IMR-90 (cell line): ENCODE measurements around the gene RPE.

ENCODE experiments used
- MAFK ChIP-seq: IDR thresholded peaks from 2 replicates; pipeline ENCODE4 v1.6.1; 2012; ENCODE audit warnings: low read depth, low read length, improper control_type of control experiment
- POLR2A ChIP-seq: IDR thresholded peaks from 2 replicates; pipeline ENCODE4 v1.6.1; 2012; ENCODE audit warnings: mild to moderate bottlenecking, low read depth, low read length
- TF ChIP-seq, protein P1 (sequence below): conservative IDR thresholded peaks from 2 replicates; pipeline ENCODE4 v1.5.1; 2012; ENCODE audit warnings: mild to moderate bottlenecking, low read depth, low read length, improper control_type of control experiment
- TF ChIP-seq, protein P2 (sequence below): fragments of 150-350 bp; IDR thresholded peaks from 2 replicates; pipeline ENCODE4 v1.6.1; 2017; ENCODE audit warnings: mild to moderate bottlenecking, antibody characterized with exemption, low read length, low read depth

DNA sequence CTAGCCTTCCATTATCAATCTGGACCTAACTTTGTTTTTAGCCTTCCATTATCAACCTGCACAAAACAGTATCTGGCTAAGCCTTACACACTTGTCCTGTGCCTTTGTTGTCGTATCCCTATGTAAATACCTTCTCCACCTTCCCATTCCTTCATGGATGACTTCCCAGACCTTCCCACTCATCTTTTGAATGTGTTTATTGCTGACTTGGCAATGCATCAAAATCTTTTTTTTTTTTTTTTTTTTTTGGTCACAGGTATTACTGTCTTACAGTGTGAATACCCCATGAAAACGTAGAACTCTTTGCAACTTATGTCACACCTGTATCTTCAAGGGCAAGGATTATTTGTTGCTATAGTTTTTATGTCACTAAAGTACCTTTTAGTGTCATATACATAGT is 25.7 kb downstream of the RPE start:
- TF ChIP-seq, protein P1, sequence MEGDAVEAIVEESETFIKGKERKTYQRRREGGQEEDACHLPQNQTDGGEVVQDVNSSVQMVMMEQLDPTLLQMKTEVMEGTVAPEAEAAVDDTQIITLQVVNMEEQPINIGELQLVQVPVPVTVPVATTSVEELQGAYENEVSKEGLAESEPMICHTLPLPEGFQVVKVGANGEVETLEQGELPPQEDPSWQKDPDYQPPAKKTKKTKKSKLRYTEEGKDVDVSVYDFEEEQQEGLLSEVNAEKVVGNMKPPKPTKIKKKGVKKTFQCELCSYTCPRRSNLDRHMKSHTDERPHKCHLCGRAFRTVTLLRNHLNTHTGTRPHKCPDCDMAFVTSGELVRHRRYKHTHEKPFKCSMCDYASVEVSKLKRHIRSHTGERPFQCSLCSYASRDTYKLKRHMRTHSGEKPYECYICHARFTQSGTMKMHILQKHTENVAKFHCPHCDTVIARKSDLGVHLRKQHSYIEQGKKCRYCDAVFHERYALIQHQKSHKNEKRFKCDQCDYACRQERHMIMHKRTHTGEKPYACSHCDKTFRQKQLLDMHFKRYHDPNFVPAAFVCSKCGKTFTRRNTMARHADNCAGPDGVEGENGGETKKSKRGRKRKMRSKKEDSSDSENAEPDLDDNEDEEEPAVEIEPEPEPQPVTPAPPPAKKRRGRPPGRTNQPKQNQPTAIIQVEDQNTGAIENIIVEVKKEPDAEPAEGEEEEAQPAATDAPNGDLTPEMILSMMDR, result no peak
- TF ChIP-seq MAFK, result peak; percentile 89
- no peak for TF ChIP-seq POLR2A
- TF ChIP-seq, protein P2, sequence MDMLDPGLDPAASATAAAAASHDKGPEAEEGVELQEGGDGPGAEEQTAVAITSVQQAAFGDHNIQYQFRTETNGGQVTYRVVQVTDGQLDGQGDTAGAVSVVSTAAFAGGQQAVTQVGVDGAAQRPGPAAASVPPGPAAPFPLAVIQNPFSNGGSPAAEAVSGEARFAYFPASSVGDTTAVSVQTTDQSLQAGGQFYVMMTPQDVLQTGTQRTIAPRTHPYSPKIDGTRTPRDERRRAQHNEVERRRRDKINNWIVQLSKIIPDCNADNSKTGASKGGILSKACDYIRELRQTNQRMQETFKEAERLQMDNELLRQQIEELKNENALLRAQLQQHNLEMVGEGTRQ, result no peak
